Frontal cortex (tissue), 4 donors: ENCODE measurements around the gene FRY. TPM values are rescaled to one million over a fixed set of nuclear protein-coding genes. Genes with fewer than 3 reads are reported as not detected.
A peak's percentile ranks its signal among the peaks of the same experiment; 100 is the strongest.

Experiments
- DNase-seq, 2 donors: peaks; one replicate each; pipeline ENCODE4 v3.0.0; 2012; ENCODE audit warnings: low spot score in 2 of 2
- FAIRE-seq: peaks from 2 replicates; lab custom pipeline; 2012; peaks lifted over from hg19 to GRCh38; lab: Jason Lieb, UNC
- total RNA-seq: library from RNA; depleted of rRNA; stranded (reverse); fragments of >200 nt; gene quantifications from one replicate; pipeline ENCODE4 v1.2.3, GENCODE V29; 2014
- donor health status: control.
- donor health status: control.
- donor health status: control.

Gene FRY
- total RNA-seq, 1 donor from 2014 or later = 55.4 TPM

- FAIRE-seq (no peak), DNase-seq (peak; percentile 27 to 32)
Observed at GRCh38 chr13:32314271-32315237, 283.0 kb downstream of the FRY start.

GRCh38 chr13:32315238-32316027 is 283.9 kb downstream of the FRY start, which contains the start of the genes BRCA2 and ZAR1L:
BRCA2 (plus strand) TSS chr13:32315508; CDS start chr13:32316461, 953 bp downstream.
ZAR1L (minus strand) TSS chr13:32315363; CDS start chr13:32311925, 3,438 bp downstream.
- no peak for FAIRE-seq
- peak; percentile 75 to 81 for DNase-seq

- no peak for DNase-seq
- FAIRE-seq = no peak
Observed at GRCh38 chr13:32316028-32316339, 284.4 kb downstream of the FRY start.

- DNase-seq (no peak), FAIRE-seq (no peak)
Observed at GRCh38 chr13:32316501-32316900, 284.9 kb downstream of the FRY start.

GRCh38 chr13:32317716-32318465 is 286.3 kb downstream of the FRY start:
- no peak for FAIRE-seq
- no peak for DNase-seq

GRCh38 chr13:32320528-32320927 is 289.0 kb downstream of the FRY start:
- DNase-seq (no peak), FAIRE-seq (no peak)

- no peak for FAIRE-seq
- no peak for DNase-seq
Observed at GRCh38 chr13:32323912-32324311, 292.3 kb downstream of the FRY start.

DNA sequence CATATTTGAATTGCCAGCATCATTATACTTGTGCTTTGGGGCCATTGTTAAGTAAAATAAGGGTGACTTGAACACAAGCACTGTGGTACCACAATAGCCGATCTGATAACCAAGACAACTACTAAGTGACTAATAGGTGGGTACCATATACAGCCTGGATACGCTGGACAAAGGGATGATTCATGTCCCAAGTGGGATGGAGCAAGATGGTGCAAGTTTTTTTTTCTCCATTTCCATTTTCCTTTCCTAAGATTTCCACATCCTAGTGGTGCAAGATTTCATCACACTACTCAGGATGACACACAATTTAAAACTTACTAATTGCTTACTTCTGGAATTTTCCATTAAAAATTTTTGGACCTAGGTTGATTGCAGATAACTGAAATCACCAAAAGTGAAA is 298.9 kb downstream of the FRY start:
- FAIRE-seq = no peak
- DNase-seq = no peak

GRCh38 chr13:32334671-32335070 is 303.1 kb downstream of the FRY start:
- no peak for FAIRE-seq
- DNase-seq = no peak

DNA sequence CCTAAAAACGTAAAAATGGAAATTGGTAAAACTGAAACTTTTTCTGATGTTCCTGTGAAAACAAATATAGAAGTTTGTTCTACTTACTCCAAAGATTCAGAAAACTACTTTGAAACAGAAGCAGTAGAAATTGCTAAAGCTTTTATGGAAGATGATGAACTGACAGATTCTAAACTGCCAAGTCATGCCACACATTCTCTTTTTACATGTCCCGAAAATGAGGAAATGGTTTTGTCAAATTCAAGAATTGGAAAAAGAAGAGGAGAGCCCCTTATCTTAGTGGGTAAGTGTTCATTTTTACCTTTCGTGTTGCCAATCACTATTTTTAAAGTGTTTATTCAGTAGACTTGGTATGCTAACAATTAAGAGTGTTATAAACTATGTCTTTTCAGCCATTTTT is 309.3 kb downstream of the FRY start:
- no peak for FAIRE-seq
- no peak for DNase-seq

GRCh38 chr13:32347651-32348050 is 316.1 kb downstream of the FRY start:
- FAIRE-seq = no peak

More at GRCh38 chr13:32347651-32348050, 316.1 kb downstream of the FRY start:
- DNase-seq = no peak
